ENCODE results near the gene CNGA2. TPM values are rescaled to one million over a fixed set of nuclear protein-coding genes. Genes with fewer than 3 reads are reported as not detected.
"Not testable (repeated sequence)": the region's sequence is repeated elsewhere in the genome, so short reads cannot be mapped to it uniquely, and the experiment has no call there.

CNGA2 gene
- not detected in 2 replicates for total RNA-seq (2014; rRNA removed; shearing (Covaris generic))
- polyA plus RNA-seq (2015; cell fraction: cytosol; rRNA removed), result not detected in 2 replicates
- not detected in 2 replicates for polyA plus RNA-seq (2015; cell fraction: nucleus; rRNA removed)

GRCh38 chrX:151734446-151734845 is at the start of gene CNGA2:
Gene CNGA2, plus strand, starts transcription at chrX:151734746. Its CDS starts 3,738 bp downstream, at chrX:151738484.
- no peak for DNase-seq (ENCODE audit: low read depth)

GRCh38 chrX:151687635-151688034 is 46.9 kb upstream of the CNGA2 start:
- DNase-seq (ENCODE audit: low read depth), result no peak

- no peak for DNase-seq (ENCODE audit: low read depth)
Measured at GRCh38 chrX:151688695-151689094, 45.9 kb upstream of the CNGA2 start.

DNA sequence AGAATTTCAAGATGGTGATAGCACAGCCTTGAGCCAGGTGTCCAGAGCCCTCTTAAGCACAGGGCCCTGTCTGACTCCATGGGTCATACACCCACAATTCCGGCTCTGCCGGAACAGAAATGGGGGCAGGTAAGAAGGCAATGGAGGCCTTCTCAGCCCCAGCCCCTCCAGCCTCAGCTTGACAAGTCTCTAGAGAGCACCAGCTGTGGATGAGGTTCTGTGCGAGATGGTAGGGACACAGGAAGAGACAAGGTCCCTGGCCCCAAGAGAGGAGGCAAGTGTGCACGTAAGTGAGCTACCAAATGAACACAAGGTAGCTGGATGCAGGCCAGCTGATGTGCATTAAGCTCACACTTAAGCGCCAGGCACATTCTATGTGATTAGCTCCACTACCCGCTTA is 41.7 kb upstream of the CNGA2 start:
- no peak for DNase-seq (ENCODE audit: low read depth)

DNA sequence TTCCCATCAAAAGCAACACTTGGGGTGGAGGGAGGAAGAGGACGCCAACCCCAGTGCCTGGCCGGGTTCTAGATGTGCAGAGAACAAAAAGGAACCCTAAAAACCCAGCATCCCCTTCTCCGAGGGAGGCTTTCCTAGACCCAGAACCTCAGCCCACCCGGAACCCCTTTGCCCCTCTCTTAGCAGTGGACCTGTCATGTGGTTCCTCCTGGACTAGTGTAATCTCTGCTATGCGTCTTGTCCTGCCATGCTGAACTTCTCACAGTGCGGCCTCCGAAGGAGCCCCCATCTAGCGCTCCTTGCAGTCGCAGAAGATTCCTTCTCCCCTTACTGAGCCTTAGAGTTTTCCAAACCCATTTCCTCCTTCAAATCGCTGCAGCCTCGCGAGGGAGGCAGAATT is 40.4 kb upstream of the CNGA2 start:
- no peak for DNase-seq (ENCODE audit: low read depth)

- DNase-seq (ENCODE audit: low read depth), result no peak
Measured at GRCh38 chrX:151694661-151695582, 39.6 kb upstream of the CNGA2 start, which contains the start of gene PRRG3. Gene PRRG3, plus strand, starts transcription at chrX:151695458. Its CDS starts 3,357 bp downstream, at chrX:151698815.

DNA sequence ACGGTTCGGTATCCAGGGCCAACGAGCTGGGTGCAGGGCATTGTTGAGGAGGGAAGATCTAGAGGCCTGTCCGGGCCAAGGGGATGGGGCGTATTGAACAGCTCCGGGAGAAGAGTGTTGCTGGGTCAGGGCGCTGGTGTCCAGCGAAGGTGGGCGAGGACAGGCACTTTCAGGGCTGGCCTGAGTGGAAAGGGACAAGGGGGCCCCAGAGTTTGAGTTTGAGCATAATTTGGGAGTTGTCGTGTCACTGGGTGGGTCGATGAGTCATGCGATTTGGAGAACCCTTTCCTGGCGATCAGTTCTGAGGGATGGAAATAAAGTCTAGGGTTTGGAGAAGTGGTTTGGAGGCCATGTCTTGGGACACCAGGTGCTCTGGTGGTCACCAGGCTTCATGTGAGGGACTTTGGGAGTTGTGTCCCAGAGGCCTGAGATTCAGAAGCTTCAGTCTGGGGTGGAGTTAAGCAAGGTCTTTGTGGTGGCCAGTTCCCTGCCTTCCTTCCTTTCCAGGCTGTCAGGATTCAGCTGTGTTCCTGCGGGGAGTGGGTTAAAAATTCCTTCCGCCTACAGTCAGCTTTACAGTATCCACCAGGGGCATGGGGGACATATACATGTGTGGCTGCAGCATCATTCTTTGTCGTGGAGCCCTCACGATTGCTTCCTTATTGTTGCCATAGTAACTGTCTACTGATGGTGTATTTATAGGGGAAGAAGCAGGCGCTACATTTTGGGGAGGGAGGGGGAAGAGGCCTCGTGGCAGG is 38.8 kb upstream of the CNGA2 start:
- no peak for DNase-seq (ENCODE audit: low read depth)

- not testable (repeated sequence) for DNase-seq (ENCODE audit: low read depth)
Measured at GRCh38 chrX:151697082-151697481, 37.5 kb upstream of the CNGA2 start.

GRCh38 chrX:151697522-151697921 is 37.0 kb upstream of the CNGA2 start:
- peak; percentile 74 for DNase-seq (ENCODE audit: low read depth)

GRCh38 chrX:151698485-151698884 is 36.1 kb upstream of the CNGA2 start:
- no peak for DNase-seq (ENCODE audit: low read depth)

- no peak for DNase-seq (ENCODE audit: low read depth)
Measured at GRCh38 chrX:151699746-151700145, 34.8 kb upstream of the CNGA2 start.

DNA sequence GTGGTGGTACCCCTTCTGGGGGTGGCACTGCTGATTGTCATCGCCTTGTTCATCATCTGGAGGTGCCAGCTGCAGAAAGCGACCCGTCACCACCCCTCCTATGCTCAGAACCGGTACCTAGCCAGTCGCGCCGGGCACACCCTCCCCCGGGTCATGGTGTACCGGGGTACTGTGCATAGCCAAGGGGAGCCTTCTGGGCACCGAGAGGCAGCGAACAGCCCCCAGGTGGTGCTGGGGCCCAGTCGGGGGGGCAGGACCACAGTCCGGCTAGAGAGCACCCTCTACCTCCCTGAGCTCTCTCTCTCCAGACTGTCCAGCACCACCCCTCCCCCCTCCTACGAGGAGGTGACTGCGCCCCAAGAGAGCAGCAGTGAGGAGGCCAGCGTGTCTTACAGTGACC is 34.0 kb upstream of the CNGA2 start:
- no peak for DNase-seq (ENCODE audit: low read depth)

GRCh38 chrX:151701071-151701470 is 33.5 kb upstream of the CNGA2 start:
- DNase-seq (ENCODE audit: low read depth), result no peak

- DNase-seq (ENCODE audit: low read depth), result no peak
Measured at GRCh38 chrX:151701531-151701930, 33.0 kb upstream of the CNGA2 start.

GRCh38 chrX:151702026-151702714 is 32.4 kb upstream of the CNGA2 start:
- DNase-seq (ENCODE audit: low read depth), result no peak

DNA sequence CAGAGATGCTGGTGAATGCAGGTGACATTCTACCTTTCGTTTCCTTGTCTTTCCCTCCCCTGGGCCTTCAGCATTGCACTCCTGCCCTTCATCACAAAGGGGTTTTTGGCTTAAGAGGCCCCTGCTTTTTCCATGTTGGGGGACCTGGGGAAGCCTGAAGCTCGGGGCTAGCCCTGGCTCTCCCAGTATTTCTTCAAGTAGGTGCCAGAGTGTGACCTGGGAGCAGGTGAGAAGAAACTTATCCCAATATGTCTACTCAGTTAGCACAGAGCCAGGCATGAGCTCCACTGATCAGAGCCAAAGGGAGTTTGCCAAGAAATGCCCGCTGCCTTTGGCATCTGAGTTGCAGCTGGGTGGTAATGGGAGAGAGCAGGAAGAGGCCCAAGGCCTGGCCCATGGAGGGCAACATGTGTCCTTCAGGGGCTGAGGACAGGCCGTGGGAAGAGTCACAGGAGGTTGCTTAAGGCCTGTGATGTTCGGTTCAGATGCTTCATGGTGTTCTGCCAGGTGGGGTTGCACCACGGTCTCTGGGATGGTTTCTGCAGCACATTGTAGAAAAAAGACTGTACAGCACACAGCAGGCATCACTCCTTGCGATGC is 31.7 kb upstream of the CNGA2 start:
- DNase-seq (ENCODE audit: low read depth), result no peak

DNA sequence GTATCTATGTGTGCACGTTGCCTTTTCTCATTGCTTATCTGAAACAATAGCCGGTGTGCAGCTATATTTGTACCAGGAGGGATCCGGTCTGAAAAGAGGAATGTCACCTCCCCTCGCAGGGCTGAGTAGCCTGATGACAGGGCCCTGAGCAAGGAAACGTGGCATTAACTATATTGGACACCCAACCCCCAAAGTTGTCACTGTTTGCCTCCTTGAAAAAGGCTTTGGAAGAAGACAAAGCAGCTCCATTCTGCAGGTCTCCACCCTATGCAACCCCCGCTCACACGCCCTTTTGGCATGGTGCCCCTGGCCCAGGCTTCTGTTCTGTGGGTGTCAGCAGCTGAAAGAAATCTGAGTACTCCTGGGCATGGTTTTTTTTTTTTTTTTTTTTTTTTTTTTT is 31.1 kb upstream of the CNGA2 start:
- peak; percentile 6 for DNase-seq (ENCODE audit: low read depth)

- no peak for DNase-seq (ENCODE audit: low read depth)
Measured at GRCh38 chrX:151704041-151704663, 30.4 kb upstream of the CNGA2 start.

DNA sequence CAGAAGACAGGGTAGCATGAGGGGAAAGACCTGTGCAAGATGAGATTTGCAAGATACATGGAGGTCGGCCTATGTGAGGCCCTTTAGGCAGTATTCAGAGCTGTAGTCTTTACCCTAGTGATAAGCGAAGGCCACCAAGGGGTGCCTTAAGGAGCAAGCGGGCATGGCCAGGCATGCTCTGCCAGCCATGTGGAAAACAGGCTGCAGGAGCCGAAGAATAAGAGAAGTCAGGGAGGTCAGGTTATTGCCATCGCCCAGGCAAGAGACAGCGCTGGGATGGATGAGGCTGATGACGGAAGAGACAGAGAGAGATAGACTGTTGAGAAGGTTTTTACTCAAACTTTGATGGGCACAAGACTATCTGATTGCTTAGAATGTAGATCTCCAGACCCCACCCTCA is 25.7 kb upstream of the CNGA2 start:
- DNase-seq (ENCODE audit: low read depth), result no peak

DNA sequence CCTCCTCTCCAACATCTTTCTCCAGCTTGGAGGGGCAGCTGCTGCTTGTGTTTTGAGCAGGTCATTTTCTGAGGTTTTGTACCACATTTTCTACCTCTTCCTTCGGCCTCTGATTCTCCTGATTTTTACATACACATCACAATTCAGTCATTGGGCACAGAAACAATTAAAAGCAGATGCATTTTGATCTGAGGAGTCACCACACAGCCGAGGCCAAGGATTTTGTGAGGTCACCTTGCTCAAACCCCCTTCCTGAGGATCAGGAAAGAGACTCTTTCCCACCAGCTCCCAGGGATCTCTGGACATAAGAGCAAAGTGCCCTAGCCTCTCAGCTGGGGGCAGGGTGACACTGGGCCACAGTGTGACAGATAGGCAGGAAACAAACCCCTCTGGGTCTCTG is 24.1 kb upstream of the CNGA2 start:
- DNase-seq (ENCODE audit: low read depth), result no peak

DNA sequence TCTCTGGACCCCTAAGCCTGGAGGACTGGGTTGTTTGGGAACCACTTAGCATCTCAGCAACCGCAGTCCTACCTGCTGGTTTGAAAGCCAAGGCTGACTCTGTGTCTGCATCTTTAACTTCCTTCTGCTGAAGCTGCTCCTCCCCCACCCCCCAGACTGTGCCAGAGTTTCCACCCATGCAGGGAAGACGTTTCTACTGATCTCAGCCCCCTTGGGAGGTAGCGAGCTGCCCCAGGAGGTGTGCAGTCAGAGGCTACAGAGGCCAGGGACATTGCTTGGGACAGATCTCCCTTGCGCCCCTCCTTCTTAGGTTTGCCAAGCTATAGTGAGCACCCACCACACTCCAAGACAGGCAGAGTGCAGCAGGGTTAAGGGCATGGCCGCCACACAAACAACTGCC is 23.4 kb upstream of the CNGA2 start:
- no peak for DNase-seq (ENCODE audit: low read depth)
